SKM-1 treated with dmso at 0.1 percent for 144 hours (cell line): ENCODE results near the gene KIAA0408.
"Not testable (repeated sequence)": the region's sequence is repeated elsewhere in the genome, so short reads cannot be mapped to it uniquely, and the experiment has no call there.

ENCODE experiments used
- DNase-seq: peaks from one replicate; lab custom pipeline; 2025; ENCODE audit not compliant: unreplicated experiment; lab: John Stamatoyannopoulos, UW

Gene KIAA0408

DNA sequence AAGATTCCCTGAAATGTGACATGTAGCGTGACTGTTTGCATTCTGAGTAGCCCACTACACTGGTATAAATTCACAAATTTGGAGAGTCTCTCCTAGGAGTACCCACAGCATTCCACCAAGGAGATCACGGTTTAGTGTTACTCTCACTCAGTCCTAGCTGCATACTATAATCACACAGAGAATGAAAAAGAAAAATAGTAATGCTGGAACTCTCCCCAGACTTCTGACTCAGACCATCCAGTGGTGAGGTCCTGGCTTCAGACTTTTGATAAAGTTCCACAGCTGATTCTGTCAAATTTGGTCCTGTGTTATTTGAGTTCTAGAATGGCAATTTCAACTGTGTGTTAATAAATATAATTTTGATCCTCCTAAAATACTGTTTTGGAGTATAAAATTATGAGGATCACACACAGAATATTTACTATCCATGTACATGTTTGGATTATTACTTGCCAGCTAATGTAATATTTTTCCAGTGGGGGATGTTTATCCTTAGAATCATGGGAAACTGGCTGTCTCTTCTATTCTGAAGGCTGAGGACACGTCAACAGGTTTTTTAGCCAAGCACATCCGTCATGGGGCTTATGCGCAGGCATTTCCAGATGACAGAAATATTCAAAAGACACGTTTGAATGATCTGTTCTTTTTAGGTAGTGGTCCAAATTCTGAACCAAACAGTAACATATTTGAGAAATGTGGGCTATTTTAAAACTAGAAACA is 5.1 kb upstream of the KIAA0408 start:
- no peak for DNase-seq

DNA sequence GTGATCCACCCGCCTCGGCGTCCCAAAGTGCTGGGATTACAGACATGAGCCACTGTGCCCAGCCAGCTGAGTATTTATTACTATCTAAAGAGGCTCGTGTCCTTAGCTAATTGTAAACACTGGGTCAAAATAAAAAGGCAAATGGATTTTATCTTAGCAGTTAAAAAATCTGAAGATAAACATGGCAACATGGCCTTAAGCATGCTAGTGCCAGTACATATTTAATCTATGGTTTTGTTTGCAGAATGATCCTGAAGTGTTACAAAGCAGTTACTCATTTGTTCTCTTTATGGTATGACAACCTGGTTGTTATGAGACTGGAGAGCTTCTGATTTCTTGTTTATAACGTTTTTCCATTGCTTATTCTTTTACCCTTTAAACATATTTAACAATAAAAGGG is 3.9 kb upstream of the KIAA0408 start:
- DNase-seq, result no peak

DNA sequence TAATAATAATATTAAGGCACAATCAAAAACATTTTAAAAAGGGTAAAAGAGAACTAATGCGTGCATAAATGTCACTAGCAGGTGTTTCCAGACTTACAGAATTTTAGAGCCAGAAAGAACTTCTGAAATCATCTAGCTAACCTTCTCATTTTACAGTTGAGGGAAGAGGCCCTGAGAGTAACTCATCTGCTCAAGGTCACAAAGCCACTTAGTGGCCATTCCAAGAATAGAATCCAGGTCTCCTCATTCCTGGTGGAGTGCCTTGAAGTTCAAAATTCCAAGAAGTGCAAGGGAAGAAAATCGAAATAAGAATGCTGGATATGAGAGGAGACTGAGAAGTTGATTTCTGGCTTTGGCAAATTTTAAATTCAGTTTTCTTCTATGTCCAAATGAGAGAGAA is 3.2 kb upstream of the KIAA0408 start:
- no peak for DNase-seq

DNA sequence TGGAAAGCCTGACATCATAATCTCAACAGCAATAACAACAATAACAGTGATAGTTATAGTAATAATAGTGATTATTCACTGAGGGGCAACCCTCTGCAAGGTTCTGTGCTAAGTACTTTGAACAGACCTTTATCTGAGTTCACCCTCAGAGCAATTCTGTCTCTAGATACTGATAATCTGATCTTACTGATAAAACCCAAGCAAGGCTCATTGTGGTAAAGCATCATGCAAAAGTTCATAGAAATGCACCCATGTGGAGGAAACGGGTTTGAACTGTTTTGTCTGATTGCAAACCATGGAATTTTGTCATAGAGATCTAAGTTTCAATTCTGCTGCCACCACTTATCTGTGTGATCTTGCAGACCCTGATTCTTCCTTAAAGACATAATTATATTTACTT is 1.3 kb upstream of the KIAA0408 start:
- no peak for DNase-seq

DNA sequence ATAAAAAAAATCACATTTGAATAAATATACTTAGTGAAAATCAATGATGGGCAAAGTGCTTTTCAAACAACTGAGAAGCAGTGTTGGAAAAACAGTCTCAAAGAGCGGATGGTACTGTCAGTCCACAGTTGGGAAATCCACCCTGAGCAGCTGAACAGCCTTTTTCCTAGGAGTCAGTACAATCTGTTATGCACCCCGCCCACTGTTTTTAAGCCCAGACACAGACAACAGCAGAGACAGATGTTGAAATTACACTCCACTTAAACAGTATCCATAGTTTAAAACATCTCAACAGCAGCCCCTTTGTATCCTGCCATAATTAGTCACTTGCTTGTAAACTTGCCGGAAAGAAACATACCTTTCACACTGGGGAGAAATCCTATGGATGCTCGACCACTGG is 372 bp downstream of the KIAA0408 start:
- DNase-seq, result no peak

DNA sequence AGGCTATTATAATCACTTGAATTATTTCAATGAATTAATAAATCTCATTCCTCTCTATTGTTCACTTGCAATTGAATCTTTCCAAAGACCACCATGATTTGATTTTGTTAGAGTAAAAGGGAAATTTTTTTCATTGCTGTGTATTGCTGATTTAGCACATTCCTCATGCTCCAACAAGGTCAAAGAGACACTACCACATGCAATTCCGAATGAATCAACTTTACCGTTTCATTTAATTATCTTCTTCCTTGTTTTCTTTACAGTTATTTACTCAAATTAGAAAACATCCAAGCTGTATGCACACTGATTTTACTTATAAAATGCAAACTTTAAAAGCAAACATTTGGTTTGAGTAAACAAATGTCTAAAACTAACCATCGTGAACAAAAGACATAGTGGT is 967 bp downstream of the KIAA0408 start:
- DNase-seq, result no peak

DNA sequence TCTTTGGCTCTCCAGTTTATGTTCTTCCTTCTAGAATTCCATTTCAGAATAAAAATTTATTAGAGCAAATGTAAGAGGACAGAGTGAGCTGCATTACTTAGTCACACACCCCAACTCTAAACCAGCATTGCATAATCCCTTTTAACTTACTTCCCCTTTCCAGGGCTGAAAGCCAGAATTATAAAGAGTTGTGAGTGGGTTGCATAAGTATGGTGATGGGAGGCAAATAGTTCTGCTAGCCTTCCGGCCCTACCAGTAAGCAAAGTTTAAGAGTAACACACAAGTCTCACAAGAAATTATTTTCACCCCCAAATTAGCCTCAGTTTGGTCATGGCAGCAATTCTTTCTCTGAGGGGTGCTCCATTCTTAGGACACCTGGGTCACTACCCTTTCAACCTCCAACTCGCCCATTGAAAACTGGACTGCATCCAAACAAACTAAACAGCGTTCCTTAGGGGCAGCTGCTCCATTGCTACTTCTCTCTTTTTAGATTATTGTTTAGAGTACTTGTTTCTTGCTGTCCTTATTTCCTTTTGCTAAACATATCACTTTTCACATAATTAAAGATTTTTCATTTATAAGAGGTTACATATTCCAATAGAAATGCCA is 1.6 kb downstream of the KIAA0408 start:
- DNase-seq, result peak; percentile 95

DNA sequence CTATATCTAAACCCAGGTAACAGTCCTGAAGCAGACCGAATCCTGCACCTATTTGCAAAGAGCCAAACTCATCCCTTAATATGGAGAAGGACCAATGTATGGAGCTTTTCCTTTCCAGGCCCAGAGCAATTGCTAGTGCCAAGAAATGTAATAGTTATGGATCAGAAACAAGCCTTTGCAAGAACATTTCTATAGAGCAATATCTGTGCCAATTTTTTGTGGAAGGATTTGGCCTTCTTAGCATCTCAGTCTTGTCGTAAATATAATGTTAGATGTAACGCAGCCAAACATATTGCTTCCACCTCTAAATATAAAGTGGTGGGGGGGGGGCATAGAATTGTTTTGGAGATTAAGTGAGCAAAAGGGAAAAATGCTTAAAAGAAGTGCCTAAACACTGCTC is 2.7 kb downstream of the KIAA0408 start:
- no peak for DNase-seq

DNA sequence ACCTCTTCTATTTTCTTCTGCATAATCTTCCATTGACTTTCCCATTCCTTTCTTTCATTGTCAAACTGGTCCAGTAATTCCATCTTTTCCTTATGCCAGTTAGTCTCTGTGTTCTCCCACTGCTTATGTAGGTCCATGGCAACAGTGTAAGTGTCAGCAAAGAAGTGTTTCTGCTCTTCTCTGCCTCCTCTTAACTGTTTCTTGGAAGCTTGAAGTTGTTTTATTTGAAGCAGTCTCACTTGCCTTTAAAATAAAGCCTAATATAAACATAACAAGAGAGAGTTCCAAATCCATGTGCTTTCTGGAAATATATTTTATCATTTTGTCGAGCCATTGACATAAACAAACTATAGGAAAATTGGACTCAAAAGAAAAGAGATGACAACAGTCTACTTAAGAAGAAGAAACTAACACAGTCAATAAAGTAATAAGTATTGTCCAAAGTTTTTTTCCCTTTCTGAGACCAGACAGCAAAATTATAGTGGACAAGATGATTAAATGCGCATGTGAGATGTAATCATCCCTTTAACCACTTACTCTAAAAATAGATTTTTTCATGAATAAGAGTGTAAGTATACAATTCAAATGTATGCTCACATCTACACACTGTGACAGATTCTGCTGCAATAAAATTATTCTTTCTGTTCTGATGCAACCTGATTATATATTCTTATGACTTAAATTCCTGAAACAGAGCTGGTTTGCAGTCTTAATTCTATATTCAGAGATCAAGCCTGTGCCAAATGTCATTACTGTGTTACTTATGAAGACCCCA is 5.2 kb downstream of the KIAA0408 start:
- no peak for DNase-seq

DNA sequence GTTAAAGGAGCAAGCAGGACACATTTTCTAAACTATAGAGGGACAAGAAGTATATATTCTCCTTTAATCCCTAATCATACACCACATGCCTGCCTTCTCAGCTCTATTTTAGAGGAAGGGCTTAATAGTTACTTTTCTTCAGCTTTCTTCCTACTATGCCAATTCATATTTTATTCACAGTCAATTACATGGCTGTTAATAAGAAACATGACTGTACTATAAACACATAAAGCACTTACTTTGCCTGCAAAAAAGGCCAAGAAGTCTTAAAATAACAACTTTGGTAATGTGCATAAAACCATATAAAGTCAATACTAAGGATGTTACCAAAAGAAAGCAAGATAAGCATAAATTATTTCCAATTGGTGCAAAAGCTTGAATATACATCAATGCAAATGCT is 6.4 kb downstream of the KIAA0408 start:
- no peak for DNase-seq

DNA sequence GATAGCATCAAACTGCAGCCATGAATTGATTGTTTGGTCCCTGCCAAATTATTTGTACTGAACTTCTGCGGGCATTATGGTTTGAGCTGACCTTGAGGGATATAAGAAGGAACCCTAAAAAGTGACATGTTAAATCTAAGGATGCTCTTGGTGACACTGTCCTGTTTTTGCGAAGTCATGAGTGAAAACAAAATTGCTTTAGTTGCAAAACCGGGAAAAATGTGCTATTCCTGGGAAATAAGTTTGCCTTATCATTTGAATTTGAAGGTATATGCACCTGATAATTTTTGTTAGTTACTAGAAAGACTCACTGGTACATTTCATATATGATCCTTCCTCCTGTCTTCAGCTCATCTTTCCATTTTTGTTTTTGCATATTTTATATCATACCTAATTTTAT is 7.8 kb downstream of the KIAA0408 start:
- DNase-seq, result no peak

DNA sequence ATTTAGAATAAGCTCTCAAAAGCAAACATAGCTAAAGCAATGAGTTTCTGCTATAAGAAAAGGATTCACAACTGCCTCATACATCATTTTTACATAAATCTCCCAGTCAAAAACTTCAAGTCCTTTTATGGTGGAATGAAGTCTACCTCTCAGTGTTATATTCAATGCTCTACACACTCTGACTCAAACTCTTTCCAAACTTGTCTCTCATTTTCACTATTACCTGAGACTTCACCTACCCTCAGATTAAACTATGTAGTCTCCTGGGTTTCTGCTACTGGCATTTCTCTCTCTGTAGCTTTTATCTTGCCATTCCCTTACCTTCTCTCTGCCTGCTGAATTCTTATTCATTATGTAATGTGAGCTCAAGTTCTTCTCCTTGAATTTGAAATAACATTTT is 11.4 kb downstream of the KIAA0408 start:
- no peak for DNase-seq

DNA sequence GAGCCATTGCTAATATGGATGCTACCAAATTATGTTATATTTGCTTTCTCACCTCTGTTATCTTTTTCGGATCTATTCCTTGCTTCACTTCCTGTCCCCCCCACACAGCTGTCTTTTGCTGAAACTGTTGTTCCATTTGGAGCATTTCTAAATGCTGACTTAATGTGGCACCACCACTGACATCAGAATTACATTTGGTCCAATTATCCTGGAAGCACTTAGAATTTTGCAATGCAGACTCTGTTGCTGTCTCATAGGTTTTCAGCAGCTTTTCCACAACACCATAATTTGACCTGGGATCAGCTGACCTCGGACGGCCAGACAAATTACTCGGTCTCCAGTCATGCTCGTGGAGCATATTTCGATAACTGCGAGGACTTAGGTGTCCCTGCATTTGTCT is 12.8 kb downstream of the KIAA0408 start:
- no peak for DNase-seq

DNA sequence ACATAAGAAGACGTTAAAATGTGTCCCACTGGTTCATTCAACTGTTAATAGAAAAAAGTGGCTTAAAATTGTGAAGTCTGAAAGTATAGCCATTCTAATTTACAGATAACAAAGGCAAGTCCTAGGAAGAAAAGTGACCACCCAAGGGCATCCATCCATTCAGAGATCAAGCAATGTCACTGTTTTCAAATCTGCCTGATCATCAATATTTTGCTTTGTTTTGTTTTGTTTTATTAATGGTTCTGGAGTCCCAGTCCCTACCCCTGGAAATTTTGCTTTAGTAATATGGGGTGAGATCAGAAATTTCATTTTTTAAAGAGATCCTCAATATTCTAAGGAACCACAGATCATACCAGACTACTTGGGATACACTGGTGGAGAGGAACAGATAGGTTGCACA is 17.3 kb downstream of the KIAA0408 start:
- DNase-seq, result no peak

DNA sequence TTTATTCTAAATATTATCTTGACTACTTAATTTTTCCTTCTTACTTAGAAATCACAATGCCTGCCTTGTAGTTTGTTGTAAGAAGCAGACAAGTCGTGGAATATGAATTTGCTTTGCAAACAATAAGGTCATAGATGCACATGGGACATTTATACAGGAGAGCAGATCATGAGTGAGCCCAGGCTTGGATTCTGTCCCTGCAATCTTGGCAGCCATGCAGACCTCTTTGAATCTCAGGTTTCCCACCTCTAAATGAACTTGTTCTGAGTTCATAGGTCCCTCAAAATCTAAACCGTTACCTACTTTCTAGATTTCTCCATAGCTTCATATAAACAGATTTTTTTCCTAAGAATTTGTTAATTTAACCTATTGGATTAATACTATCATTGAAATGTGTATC is 19.5 kb downstream of the KIAA0408 start:
- no peak for DNase-seq

DNA sequence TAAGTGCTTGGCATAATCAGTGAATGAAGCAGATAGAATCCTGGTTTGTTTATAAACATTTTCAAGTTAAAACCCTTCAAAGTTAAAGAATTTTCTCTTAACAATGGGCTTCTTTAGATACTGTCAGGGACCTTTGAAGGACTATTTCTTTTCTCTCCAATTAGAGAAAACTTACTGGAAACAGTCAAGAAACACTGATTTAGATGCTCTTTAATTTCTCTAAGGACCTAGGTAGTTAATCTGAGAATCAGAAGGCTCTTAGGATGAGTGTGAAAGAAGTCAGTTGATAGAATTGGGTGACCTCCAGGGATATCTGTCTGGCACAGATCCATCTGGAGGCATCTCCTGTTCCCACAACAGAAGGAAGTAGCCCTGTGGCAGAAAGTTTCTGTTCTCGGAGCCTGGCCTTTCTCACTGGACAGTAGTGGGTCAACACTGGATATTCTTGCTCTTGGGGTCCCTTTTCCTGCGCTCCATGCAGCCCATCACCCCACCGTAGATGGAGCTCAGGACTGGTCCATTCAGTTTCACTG is 22.5 kb downstream of the KIAA0408 start:
- DNase-seq, result no peak

DNA sequence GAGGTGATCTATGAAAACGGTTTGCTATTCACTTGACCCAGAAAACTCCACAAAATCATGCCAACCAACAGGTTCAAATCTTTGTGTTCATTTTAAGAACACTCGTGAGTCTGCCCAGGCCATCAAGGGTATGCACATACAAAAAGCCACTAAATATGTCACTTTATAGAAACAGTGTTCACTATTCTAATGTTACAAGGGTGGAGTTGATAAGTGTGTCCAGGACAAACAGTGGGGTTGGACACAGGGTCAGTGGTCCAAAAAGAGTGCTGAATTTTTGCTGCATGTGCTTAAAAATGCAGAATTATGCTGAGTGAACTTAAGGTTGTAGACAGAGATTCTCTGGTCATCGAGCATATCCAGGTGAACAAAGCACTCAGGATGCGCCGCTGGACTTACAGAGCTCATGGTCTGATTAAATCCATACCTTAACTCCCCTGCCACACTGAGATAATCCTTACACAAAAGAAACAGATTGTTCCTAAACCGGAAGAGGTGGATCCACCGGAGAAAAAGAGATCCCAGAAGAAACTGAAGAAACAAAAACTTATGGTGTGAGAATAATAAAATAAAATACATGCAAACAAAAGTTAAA is 23.5 kb downstream of the KIAA0408 start:
- no peak for DNase-seq

DNA sequence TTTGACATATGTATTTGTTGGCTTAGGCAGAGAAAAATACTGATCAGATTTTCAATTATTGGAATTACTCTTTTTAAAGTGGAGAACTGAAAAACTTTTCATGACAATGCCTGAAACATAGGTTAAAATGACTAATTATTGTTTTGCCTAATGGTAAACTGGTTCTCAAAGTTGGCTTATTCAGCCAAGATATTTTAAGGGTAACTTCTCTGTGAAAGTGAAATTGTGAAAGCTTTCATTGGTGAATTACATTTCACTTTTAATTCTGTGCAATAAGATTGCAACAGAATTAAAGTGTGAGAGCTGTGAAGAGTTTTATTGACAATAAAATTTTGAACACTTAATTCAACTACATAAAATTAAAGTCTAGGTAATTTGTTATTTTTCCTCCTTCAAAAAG is 24.5 kb downstream of the KIAA0408 start:
- no peak for DNase-seq

DNA sequence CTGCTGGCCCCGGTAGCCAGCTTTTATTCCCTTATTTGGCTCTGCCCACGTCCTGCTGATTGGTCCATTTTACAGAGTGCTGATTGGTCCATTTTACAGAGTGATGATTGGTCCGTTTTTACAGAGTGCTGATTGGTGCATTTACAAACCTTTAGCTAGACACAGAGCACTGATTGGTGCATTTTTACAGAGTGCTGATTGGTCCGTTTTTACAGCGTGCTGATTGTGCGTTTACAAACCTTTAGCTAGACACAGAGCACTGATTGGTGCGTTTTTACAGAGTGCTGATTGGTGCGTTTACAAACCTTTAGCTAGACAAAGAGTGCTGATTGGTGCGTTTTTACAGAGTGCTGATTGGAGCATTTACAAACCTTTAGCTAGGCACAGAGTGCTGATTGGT is 30.6 kb downstream of the KIAA0408 start:
- DNase-seq, result not testable (repeated sequence)

DNA sequence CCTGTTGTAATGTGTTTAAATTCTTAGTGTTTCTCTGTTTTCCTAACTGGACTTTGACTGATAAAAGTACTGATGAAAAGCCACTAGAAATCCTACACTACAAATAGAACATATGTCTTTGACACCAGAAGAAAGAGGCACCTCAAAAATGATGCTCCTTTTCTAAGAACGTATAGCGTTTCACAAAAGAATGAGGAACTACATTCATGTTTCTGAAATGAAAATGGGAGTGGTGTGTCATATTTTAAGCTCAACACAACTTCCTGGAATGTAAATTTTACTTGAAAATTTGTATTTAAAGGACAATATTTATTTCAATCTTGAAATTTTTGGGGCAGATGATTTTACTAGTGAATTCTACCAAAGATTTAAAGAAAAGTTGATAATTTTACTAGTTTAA is 35.3 kb downstream of the KIAA0408 start:
- peak; percentile 3 for DNase-seq

DNA sequence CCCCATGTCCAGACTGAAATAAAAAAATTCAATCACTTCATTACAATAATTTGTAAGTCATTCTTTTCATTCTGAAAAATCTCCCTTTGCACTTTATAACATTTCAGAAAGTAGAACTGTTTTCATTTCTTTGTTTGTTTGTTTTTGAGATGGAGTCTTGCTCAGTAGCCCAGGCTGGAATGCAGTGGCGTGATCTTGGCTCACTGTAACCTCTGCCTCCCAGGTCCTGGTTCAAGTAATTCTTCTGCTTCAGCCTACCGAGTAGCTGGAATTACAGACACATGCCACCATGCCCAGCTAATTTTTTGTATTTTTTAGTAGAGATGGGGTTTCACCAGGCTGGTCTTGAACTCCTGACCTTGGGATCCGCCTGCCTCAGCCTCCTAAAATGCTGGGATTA is 38.0 kb downstream of the KIAA0408 start:
- not testable (repeated sequence) for DNase-seq

DNA sequence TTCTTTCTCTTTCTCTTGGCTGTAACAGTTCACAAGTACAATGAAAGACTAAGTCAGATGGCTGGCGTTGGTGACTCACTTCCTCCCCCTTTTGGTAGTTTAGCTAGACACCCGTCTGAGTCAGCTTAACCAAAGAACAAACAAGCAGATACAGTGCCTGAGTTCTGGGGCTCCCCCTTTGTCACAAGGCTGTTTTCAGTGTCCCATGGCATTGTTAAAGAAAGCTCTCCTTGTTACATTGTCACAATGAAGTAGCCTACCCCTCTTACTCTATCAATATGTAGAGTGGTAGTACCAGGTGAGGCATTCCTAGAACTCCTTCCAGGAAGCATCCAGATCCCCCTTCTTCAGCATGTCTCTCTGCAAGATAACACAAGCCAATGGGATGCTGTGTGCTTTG is 38.6 kb downstream of the KIAA0408 start:
- peak; percentile 81 for DNase-seq
